GM10266 (cell line): ENCODE results near the gene YTHDC2.

ENCODE experiments used
- DNase-seq: peaks from one replicate; pipeline ENCODE4 v3.0.0; 2012; ENCODE audit errors: extremely low spot score
- CTCF ChIP-seq: IDR thresholded peaks from 2 replicates; pipeline ENCODE4 v1.5.1; 2012; ENCODE audit warnings: mild to moderate bottlenecking, low read depth; ENCODE audit not compliant: control insufficient read depth, insufficient read depth; ENCODE audit errors: missing control alignments

The YTHDC2 gene

GRCh38 chr5:113518884-113519283, 5.4 kb downstream of the YTHDC2 start:
- no peak for DNase-seq
- no peak for TF ChIP-seq CTCF

- no peak for TF ChIP-seq CTCF
- no peak for DNase-seq
Measured at GRCh38 chr5:113519412-113519811, 5.9 kb downstream of the YTHDC2 start.

GRCh38 chr5:113520429-113520828, 6.9 kb downstream of the YTHDC2 start:
- peak; percentile 18 for DNase-seq
- no peak for TF ChIP-seq CTCF

GRCh38 chr5:113520899-113521298, 7.4 kb downstream of the YTHDC2 start:
- no peak for TF ChIP-seq CTCF
- no peak for DNase-seq

- no peak for DNase-seq
- no peak for TF ChIP-seq CTCF
Measured at GRCh38 chr5:113523168-113523567, 9.7 kb downstream of the YTHDC2 start.

- no peak for DNase-seq
- TF ChIP-seq CTCF, result no peak
Measured at GRCh38 chr5:113524927-113525326, 11.4 kb downstream of the YTHDC2 start.

GRCh38 chr5:113526421-113526820, 12.9 kb downstream of the YTHDC2 start:
- TF ChIP-seq CTCF, result no peak
- no peak for DNase-seq
